GM12872 (cell line): Measurements from ENCODE around the gene TBC1D3L.
"Not testable (repeated sequence)": the region's sequence is repeated elsewhere in the genome, so short reads cannot be mapped to it uniquely, and the experiment has no call there.

Source experiments
- TF ChIP-seq, protein P1 (sequence below): IDR thresholded peaks from 3 replicates; pipeline ENCODE4 v1.5.1; 2011; ENCODE audit warnings: low read depth, mild to moderate bottlenecking, low read length, moderate library complexity; ENCODE audit not compliant: insufficient read depth

The TBC1D3L gene

GRCh38 chr17:37988960-37989359 is at the start of gene TBC1D3L:
Gene TBC1D3L, minus strand, starts transcription at chr17:37989060. Its CDS starts 1,540 bp downstream, at chr17:37987520.
- TF ChIP-seq, protein P1, sequence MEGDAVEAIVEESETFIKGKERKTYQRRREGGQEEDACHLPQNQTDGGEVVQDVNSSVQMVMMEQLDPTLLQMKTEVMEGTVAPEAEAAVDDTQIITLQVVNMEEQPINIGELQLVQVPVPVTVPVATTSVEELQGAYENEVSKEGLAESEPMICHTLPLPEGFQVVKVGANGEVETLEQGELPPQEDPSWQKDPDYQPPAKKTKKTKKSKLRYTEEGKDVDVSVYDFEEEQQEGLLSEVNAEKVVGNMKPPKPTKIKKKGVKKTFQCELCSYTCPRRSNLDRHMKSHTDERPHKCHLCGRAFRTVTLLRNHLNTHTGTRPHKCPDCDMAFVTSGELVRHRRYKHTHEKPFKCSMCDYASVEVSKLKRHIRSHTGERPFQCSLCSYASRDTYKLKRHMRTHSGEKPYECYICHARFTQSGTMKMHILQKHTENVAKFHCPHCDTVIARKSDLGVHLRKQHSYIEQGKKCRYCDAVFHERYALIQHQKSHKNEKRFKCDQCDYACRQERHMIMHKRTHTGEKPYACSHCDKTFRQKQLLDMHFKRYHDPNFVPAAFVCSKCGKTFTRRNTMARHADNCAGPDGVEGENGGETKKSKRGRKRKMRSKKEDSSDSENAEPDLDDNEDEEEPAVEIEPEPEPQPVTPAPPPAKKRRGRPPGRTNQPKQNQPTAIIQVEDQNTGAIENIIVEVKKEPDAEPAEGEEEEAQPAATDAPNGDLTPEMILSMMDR = not testable (repeated sequence)

GRCh38 chr17:38003676-38004075 is 14.8 kb upstream of the TBC1D3L start, which contains the start of gene TBC1D3D:
Gene TBC1D3D, plus strand, starts transcription at chr17:38003976. Its CDS starts 1,585 bp downstream, at chr17:38005561.
- TF ChIP-seq, protein P1 = not testable (repeated sequence)
